Neural progenitor cell (in vitro differentiated cells): ENCODE results near the gene RAMP3.

ENCODE experiments used
- CTCF ChIP-seq: fragments of 200-600 bp; sonication (generic); IDR thresholded peaks from 2 replicates; pipeline ENCODE4 v1.5.1; 2017; ENCODE audit warnings: antibody characterized with exemption, mild to moderate bottlenecking
- EZH2 ChIP-seq: fragments of 200-600 bp; sonication (generic); IDR thresholded peaks from 2 replicates; pipeline ENCODE4 v1.6.1; 2017; ENCODE audit warnings: antibody characterized with exemption, mild to moderate bottlenecking, moderate library complexity
- EZH2phosphoT487 ChIP-seq: fragments of 200-600 bp; sonication (generic); IDR thresholded peaks from 2 replicates; pipeline ENCODE4 v1.6.1; 2017; ENCODE audit warnings: antibody characterized with exemption

GRCh38 chr7:45173596-45174327 is 16.2 kb downstream of the RAMP3 start:
- TF ChIP-seq CTCF: no peak
- no peak for TF ChIP-seq EZH2
- TF ChIP-seq EZH2phosphoT487: no peak
